ENCODE measurements around the gene ACBD6.
"Not testable (repeated sequence)": the region's sequence is repeated elsewhere in the genome, so short reads cannot be mapped to it uniquely, and the experiment has no call there.

Gene ACBD6

DNA sequence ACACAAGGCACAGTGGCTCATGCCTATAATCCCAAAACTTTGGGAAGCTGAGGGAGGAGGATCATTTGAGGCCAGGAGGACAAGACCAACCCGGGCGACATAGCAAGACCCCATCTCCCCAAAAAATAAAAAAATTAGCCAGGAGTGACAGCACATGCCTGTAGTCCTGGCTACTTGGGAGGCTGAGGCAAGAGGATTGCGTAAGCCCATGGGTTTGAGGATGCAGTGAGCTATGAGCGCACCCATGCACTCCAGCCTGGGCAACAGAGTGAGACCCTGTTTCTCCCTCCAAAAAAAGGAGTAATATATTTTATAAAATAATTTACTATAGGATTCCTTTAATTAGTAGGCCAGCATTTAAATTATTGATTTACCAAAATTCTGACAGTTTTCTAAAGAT, 89.8 kb downstream of the ACBD6 start:
- no peak for TF ChIP-seq EZH2phosphoT487 (IDR thresholded peaks at IDR 0.05; ENCODE audit: borderline replicate concordance, low read length)
- TF ChIP-seq, protein P1, sequence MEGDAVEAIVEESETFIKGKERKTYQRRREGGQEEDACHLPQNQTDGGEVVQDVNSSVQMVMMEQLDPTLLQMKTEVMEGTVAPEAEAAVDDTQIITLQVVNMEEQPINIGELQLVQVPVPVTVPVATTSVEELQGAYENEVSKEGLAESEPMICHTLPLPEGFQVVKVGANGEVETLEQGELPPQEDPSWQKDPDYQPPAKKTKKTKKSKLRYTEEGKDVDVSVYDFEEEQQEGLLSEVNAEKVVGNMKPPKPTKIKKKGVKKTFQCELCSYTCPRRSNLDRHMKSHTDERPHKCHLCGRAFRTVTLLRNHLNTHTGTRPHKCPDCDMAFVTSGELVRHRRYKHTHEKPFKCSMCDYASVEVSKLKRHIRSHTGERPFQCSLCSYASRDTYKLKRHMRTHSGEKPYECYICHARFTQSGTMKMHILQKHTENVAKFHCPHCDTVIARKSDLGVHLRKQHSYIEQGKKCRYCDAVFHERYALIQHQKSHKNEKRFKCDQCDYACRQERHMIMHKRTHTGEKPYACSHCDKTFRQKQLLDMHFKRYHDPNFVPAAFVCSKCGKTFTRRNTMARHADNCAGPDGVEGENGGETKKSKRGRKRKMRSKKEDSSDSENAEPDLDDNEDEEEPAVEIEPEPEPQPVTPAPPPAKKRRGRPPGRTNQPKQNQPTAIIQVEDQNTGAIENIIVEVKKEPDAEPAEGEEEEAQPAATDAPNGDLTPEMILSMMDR (IDR thresholded peaks at IDR 0.05; ENCODE audit: low read depth, low read length, poor library complexity, severe bottlenecking), result no peak
- H3K27ac ChIP-seq (ENCODE audit: low read depth, low read length), result no peak overlapping the region
- H3K4me3 ChIP-seq (ENCODE audit: low read length), result no peak overlapping the region
- no peaks in the 10 kb centered on the region for H3K9me3 ChIP-seq (ENCODE audit: control insufficient read depth, insufficient read depth, low read length)
- no peaks in the 10 kb centered on the region for H3K9me2 ChIP-seq (replicated peaks; ENCODE audit: control insufficient read depth, low read length)
- H3K27me3 ChIP-seq (ENCODE audit: control insufficient read depth, low read length), result no peaks in the 10 kb centered on the region
- peaks cover 27% of the 10 kb centered on the region for H3K36me3 ChIP-seq (ENCODE audit: control insufficient read depth, low read length)
- no peaks in the 10 kb centered on the region for H3F3A ChIP-seq (ENCODE audit: control insufficient read depth, insufficient read depth)
- no peaks in the 10 kb centered on the region for H3K4me1 ChIP-seq (ENCODE audit: control insufficient read depth, low read length)
- peaks cover 6% of the 10 kb centered on the region for H3K79me2 ChIP-seq (ENCODE audit: control insufficient read depth, low read length)
- no peaks in the 10 kb centered on the region for H4K20me1 ChIP-seq (ENCODE audit: control insufficient read depth, insufficient read depth, low read depth, low read length)
- H3K4me2 ChIP-seq (ENCODE audit: low read length), result no peak overlapping the region

DNA sequence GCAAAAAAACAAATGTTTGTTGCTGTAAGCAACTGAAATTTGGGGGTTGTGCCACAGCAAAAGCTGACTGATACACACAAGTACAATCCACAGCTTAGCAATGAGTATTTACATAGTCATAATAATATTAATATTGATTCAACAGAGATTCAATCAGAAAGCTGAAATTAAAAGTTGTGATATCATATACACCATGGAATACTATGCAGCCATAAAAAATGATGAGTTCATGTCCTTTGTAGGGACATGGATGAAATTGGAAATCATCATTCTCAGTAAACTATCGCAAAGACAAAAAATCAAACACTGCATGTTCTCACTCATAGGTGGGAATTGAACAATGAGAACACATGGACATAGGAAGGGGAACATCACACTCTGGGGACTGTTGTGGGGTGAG, 94.2 kb downstream of the ACBD6 start:
- not testable (repeated sequence) for H3K27ac ChIP-seq (ENCODE audit: low read depth, low read length); H3K9me3 ChIP-seq (ENCODE audit: control insufficient read depth, insufficient read depth, low read length); H4K20me1 ChIP-seq (ENCODE audit: control insufficient read depth, insufficient read depth, low read depth, low read length); H3K27me3 ChIP-seq (ENCODE audit: control insufficient read depth, low read length); H3K4me3 ChIP-seq (ENCODE audit: low read length); H3F3A ChIP-seq (ENCODE audit: control insufficient read depth, insufficient read depth); H3K9me2 ChIP-seq (replicated peaks; ENCODE audit: control insufficient read depth, low read length); H3K79me2 ChIP-seq (ENCODE audit: control insufficient read depth, low read length); H3K4me1 ChIP-seq (ENCODE audit: control insufficient read depth, low read length); H3K4me2 ChIP-seq (ENCODE audit: low read length)
- peaks cover 27% of the 10 kb centered on the region for H3K36me3 ChIP-seq (ENCODE audit: control insufficient read depth, low read length)

- TF ChIP-seq, protein P1 (IDR thresholded peaks at IDR 0.05; ENCODE audit: low read depth, low read length, poor library complexity, severe bottlenecking), result no peak
- no peak for TF ChIP-seq EZH2phosphoT487 (IDR thresholded peaks at IDR 0.05; ENCODE audit: borderline replicate concordance, low read length)
Measured at GRCh38 chr1:180407051-180407450, 95.3 kb downstream of the ACBD6 start.

DNA sequence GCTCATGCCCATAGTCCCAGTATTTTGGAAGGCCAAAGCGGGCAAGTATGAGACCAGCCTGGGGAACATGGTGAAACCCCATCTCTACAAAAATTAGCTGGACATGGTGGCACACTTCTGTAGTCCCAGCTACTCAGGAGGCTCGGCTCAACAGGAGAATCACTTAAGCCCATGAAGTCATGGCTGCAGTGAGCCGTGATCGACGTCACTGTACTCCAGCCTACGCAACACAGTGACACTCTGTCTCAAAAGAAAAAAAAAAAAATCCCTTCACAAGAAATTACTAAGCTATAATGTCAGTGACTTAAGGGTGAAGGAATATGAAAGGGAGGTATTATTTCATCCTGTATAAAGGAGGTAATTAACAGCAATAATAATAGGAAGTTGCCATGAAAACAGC, 99.8 kb downstream of the ACBD6 start:
- no peak overlapping the region for H3K27ac ChIP-seq (ENCODE audit: low read depth, low read length)
- H3K4me2 ChIP-seq (ENCODE audit: low read length), result no peak overlapping the region
- H3K9me3 ChIP-seq (ENCODE audit: control insufficient read depth, insufficient read depth, low read length), result no peaks in the 10 kb centered on the region
- H3K4me3 ChIP-seq (ENCODE audit: low read length), result no peak overlapping the region
- no peaks in the 10 kb centered on the region for H4K20me1 ChIP-seq (ENCODE audit: control insufficient read depth, insufficient read depth, low read depth, low read length)
- no peaks in the 10 kb centered on the region for H3K4me1 ChIP-seq (ENCODE audit: control insufficient read depth, low read length)
- peaks cover 3% of the 10 kb centered on the region; the same call in 1 of the 2 replicates for H3K36me3 ChIP-seq (ENCODE audit: control insufficient read depth, low read length)
- H3K27me3 ChIP-seq (ENCODE audit: control insufficient read depth, low read length), result no peaks in the 10 kb centered on the region
- H3K79me2 ChIP-seq (ENCODE audit: control insufficient read depth, low read length), result no peaks in the 10 kb centered on the region; the same call in 1 of the 2 replicates
- H3F3A ChIP-seq (ENCODE audit: control insufficient read depth, insufficient read depth), result no peaks in the 10 kb centered on the region
- TF ChIP-seq EZH2phosphoT487 (IDR thresholded peaks at IDR 0.05; ENCODE audit: borderline replicate concordance, low read length), result no peak
- TF ChIP-seq, protein P1 (IDR thresholded peaks at IDR 0.05; ENCODE audit: low read depth, low read length, poor library complexity, severe bottlenecking), result no peak
- no peaks in the 10 kb centered on the region for H3K9me2 ChIP-seq (replicated peaks; ENCODE audit: control insufficient read depth, low read length)

More at GRCh38 chr1:180407051-180407450, 95.3 kb downstream of the ACBD6 start:
- H3K9me2 ChIP-seq (replicated peaks; ENCODE audit: control insufficient read depth, low read length), result no peaks in the 10 kb centered on the region
- H3K36me3 ChIP-seq (ENCODE audit: control insufficient read depth, low read length), result peaks cover 23% of the 10 kb centered on the region
- no peaks in the 10 kb centered on the region for H4K20me1 ChIP-seq (ENCODE audit: control insufficient read depth, insufficient read depth, low read depth, low read length)
- no peaks in the 10 kb centered on the region for H3F3A ChIP-seq (ENCODE audit: control insufficient read depth, insufficient read depth)
- H3K79me2 ChIP-seq (ENCODE audit: control insufficient read depth, low read length), result no peaks in the 10 kb centered on the region; the same call in 1 of the 2 replicates
- no peak overlapping the region for H3K27ac ChIP-seq (ENCODE audit: low read depth, low read length)
- no peaks in the 10 kb centered on the region for H3K27me3 ChIP-seq (ENCODE audit: control insufficient read depth, low read length)
- H3K4me1 ChIP-seq (ENCODE audit: control insufficient read depth, low read length), result no peaks in the 10 kb centered on the region
- H3K4me3 ChIP-seq (ENCODE audit: low read length), result no peak overlapping the region
- no peak overlapping the region for H3K4me2 ChIP-seq (ENCODE audit: low read length)
- H3K9me3 ChIP-seq (ENCODE audit: control insufficient read depth, insufficient read depth, low read length), result no peaks in the 10 kb centered on the region

All from DOHH2 (cell line).